ENCODE results near the gene FAM13A. TPM values are rescaled to one million over a fixed set of nuclear protein-coding genes. Genes with fewer than 3 reads are reported as not detected.
A peak's percentile ranks its signal among the peaks of the same experiment; 100 is the strongest.

The FAM13A gene
- total and polyA plus RNA-seq, 8 donors, result 15.7 to 56.4 (median 38.1) TPM

- DNase-seq (no peak), ATAC-seq (peak; percentile 13 to 48 (median 43)), FAIRE-seq (no peak)
- no peak for TF ChIP-seq CTCF (IDR thresholded peaks at IDR 0.05)
- Histone ChIP-seq H3K9me3 (no peaks in the 10 kb centered on the region), H3K4me1 (peaks cover 20 to 28% (median 22%) of the 10 kb centered on the region in 3 donors), H3K27me3 (no peaks in the 10 kb centered on the region), H3K27ac (peak overlapping the region in 1 of 4 donors; percentile 1), H3K36me3 (no peaks in the 10 kb centered on the region), H3K4me3 (no peak overlapping the region)
- intact Hi-C loops (cut with DNase I), result no loop called here
- whole genome bisulfite sequencing, 2 donors, result 24 to 27% methylated on average over 12 of the region's 12 CpGs
Measured at GRCh38 chr4:88759039-88759894, 297.7 kb downstream of the FAM13A start.

DNA sequence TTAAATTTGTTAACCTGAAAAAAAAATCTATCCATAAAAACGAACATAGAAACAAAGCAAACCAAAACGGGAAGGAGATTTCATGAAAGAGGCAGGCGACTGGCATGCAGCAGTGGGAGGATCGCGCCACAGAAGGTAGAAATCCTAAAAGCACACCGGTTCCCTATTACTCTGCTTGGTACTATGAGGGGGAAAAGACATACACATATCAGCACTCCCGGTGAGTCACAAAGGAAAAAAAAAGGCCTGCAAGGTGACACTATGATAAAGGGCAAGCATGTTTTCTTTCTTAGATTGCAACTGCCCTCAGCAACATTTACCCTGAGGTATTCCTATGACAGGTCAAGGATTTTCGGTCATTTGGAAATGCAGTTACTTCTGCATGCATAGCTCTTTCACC is 298.7 kb downstream of the FAM13A start:
- intact Hi-C loops (cut with DNase I), result no loop called here
- no peak overlapping the region for H3K4me3 ChIP-seq
- FAIRE-seq, result no peak
- TF ChIP-seq CTCF (IDR thresholded peaks at IDR 0.05), result no peak
- no peaks in the 10 kb centered on the region for H3K27me3 ChIP-seq
- no peak for DNase-seq
- ATAC-seq, result peak; percentile 33 to 51 (median 43)
- H3K9me3 ChIP-seq, result no peaks in the 10 kb centered on the region
- no peak overlapping the region for H3K27ac ChIP-seq
- H3K4me1 ChIP-seq, result peaks cover 22 to 32% (median 30%) of the 10 kb centered on the region in 3 donors
- WGBS, 2 donors, result 42 to 43% methylated on average over 8 of the region's 8 CpGs
- no peaks in the 10 kb centered on the region for H3K36me3 ChIP-seq

DNA sequence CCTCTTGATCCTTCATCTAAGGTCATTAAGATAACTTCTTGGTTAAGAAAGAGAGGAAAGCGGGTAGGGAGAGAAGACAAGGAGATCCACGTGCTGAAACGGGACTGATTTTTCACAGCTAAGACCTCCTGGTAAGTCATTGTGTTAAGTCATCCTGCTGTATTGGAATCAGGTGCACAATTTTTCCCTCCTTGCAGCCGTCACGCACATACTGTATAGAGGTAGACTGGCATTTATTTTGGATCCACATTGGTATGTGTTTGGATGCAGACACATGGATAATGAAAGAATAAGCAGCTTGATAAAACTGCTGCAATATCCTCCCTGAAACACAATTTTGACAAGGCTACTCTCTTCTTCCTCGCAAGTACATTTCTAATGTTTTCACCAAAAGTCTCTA is 299.2 kb downstream of the FAM13A start:
- no peaks in the 10 kb centered on the region for H3K36me3 ChIP-seq
- intact Hi-C loops (cut with DNase I), result no loop called here

GRCh38 chr4:88757067-88757466 is 299.9 kb downstream of the FAM13A start:
- Histone ChIP-seq H3K36me3 (no peaks in the 10 kb centered on the region), H3K9me3 (no peaks in the 10 kb centered on the region), H3K27ac (no peak overlapping the region), H3K27me3 (no peaks in the 10 kb centered on the region), H3K4me1 (peaks cover 22 to 43% (median 39%) of the 10 kb centered on the region in 3 donors), H3K4me3 (no peak overlapping the region)
- intact Hi-C loops (cut with DNase I), result no loop called here
- no peak for FAIRE-seq
- ATAC-seq, result no peak
- no peak for DNase-seq
- no peak for TF ChIP-seq CTCF (IDR thresholded peaks at IDR 0.05)

More for the DNA sequence above, 299.2 kb downstream of the FAM13A start:
- DNase-seq (no peak), FAIRE-seq (no peak), ATAC-seq (no peak)
- Histone ChIP-seq H3K9me3 (no peaks in the 10 kb centered on the region), H3K27me3 (no peaks in the 10 kb centered on the region), H3K27ac (no peak overlapping the region), H3K4me1 (peaks cover 22 to 37% (median 35%) of the 10 kb centered on the region in 3 donors), H3K4me3 (no peak overlapping the region)
- TF ChIP-seq CTCF (IDR thresholded peaks at IDR 0.05), result no peak
- WGBS, 2 donors, result 87 to 89% methylated on average over 6 of the region's 6 CpGs

DNA sequence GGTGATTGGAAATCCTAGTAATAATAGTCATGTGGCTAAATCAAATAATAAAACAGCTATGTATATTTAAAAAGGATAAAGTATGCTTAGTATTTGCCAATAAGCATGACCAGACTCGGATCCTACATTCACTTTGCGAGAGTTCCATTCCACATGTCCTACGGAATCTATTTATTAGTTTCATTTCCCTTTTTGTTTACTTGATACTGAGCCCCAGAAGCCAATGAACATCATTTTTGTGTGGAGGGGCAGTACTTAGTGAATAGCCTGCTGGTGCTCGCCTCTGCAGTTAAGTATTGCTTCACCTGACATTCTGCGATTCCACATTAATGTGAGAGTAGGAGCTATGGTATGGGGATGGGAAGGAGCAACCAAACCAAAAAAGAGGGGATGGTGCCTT is 300.8 kb downstream of the FAM13A start:
- ATAC-seq (no peak), FAIRE-seq (no peak), DNase-seq (no peak)
- Histone ChIP-seq H3K4me1 (peaks cover 22 to 43% (median 39%) of the 10 kb centered on the region in 3 donors), H3K36me3 (peaks cover 0 to 3% (median 0%) of the 10 kb centered on the region in 3 donors), H3K27me3 (no peaks in the 10 kb centered on the region), H3K9me3 (no peaks in the 10 kb centered on the region), H3K27ac (no peak overlapping the region), H3K4me3 (no peak overlapping the region)
- intact Hi-C loops (cut with DNase I), result no loop called here
- WGBS, 2 donors, result 91 to 95% methylated on average over 5 of the region's 5 CpGs
- TF ChIP-seq CTCF (IDR thresholded peaks at IDR 0.05), result no peak
